ENCODE results near the gene GTPBP4. TPM values are rescaled to one million over a fixed set of nuclear protein-coding genes. Genes with fewer than 3 reads are reported as not detected.
A peak's percentile ranks its signal among the peaks of the same experiment; 100 is the strongest.

GTPBP4 gene
- total and polyA plus RNA-seq, 2 of the 13 experiments (the other 11 are each of a cell fraction or from before 2014, with no cell fraction given) = 24.1 to 85.5 TPM

GRCh38 chr10:964988-965417 lies 23.2 kb upstream of the GTPBP4 start (continued):
- TF ChIP-seq ZNF280B (CRISPR knock-in tag; IDR thresholded peaks at IDR 0.05; ENCODE audit: borderline replicate concordance) (no peak), MAF1 (CRISPR knock-in tag; IDR thresholded peaks at IDR 0.05; ENCODE audit: borderline replicate concordance) (no peak), ZBTB33 (CRISPR knock-in tag; IDR thresholded peaks at IDR 0.05) (0 out of 2 replicates have a peak, but pooled peaks have one; percentile 11), HNF4A (CRISPR knock-in tag; IDR thresholded peaks at IDR 0.05) (no peak), NFIB (CRISPR knock-in tag; IDR thresholded peaks at IDR 0.05; ENCODE audit: borderline replicate concordance) (no peak)

- no peaks in the 10 kb centered on the region for H3K79me2 ChIP-seq (ENCODE audit: insufficient read depth, low read length)
- no peaks in the 10 kb centered on the region for H3K9me3 ChIP-seq (ENCODE audit: low read length)
- no peaks in the 10 kb centered on the region for H4K20me1 ChIP-seq (ENCODE audit: insufficient read depth, low read length)
- peaks cover 68% of the 10 kb centered on the region for H3K4me1 ChIP-seq (ENCODE audit: insufficient read depth, low read length)
- H3K4me2 ChIP-seq (ENCODE audit: low read depth, low read length) = no peak overlapping the region
- POLR2A ChIA-PET = no interaction called here
- no peak for FAIRE-seq
- H2AFZ ChIP-seq (ENCODE audit: low read length) = no peak overlapping the region
- no peak for ATAC-seq
- in situ Hi-C loops (cut with HindIII; ENCODE audit: extremely low pct_ligation_motif_present, low pct_unique_long_range_greater_than_20kb) (no loop called here), intact Hi-C loops (cut with micrococcal nuclease; ENCODE audit: unreplicated experiment) (no loop called here)
- BruUV-seq (replicated peaks) = no TSS peak
- CTCF ChIA-PET (ENCODE audit: low intra/inter-chr PET ratio, low total read pairs) = no interaction called here
- no peak overlapping the region for H3K4me3 ChIP-seq (replicated peaks in 1 of 3; ENCODE audit: insufficient read depth in 1 of 3, low read depth in 2 of 3, low read length in 3 of 3)
- TF ChIP-seq ZNF891 (CRISPR knock-in tag; IDR thresholded peaks at IDR 0.05) (no peak), AGO1 (IDR thresholded peaks at IDR 0.05; ENCODE audit: low read depth, low read length, poor library complexity, severe bottlenecking) (no peak), SRSF4 (IDR thresholded peaks at IDR 0.05; ENCODE audit: low read depth, low read length, poor library complexity, severe bottlenecking) (no peak), KLF12 (CRISPR knock-in tag; IDR thresholded peaks at IDR 0.05; ENCODE audit: borderline replicate concordance) (no peak), AGO2 (optimal IDR thresholded peaks at IDR 0.05; ENCODE audit: low read depth, low read length) (no peak), IRF2 (CRISPR knock-in tag; IDR thresholded peaks at IDR 0.05) (no peak), HINFP (CRISPR knock-in tag; IDR thresholded peaks at IDR 0.05; ENCODE audit: low read depth) (no peak), ZNF232 (CRISPR knock-in tag; IDR thresholded peaks at IDR 0.05; ENCODE audit: borderline replicate concordance) (no peak)
- H3K9ac ChIP-seq (ENCODE audit: insufficient read depth, low read depth, low read length) = no peak overlapping the region
- no peaks in the 10 kb centered on the region for H3K36me3 ChIP-seq (replicated peaks in 1 of 2; ENCODE audit: control insufficient read depth in 1 of 2, insufficient read depth in 2 of 2, low read length in 2 of 2)
- DNase-seq (ENCODE audit: low spot score) = no peak
- no peak overlapping the region for H3K27ac ChIP-seq (ENCODE audit: extremely low read length, insufficient read depth, low read length)
- WGBS (ENCODE audit: low lambda C conversion rate) = 58% methylated on average over 15 of the region's 20 CpGs
- peaks cover 1 to 44% of the 10 kb centered on the region in 2 experiments; a peak in 4 of 5 replicates for H3K27me3 ChIP-seq (ENCODE audit: control insufficient read depth in 1 of 2, insufficient read depth in 2 of 2, low read length in 2 of 2)
Observed at GRCh38 chr10:966466-967235, 21.6 kb upstream of the GTPBP4 start.

Measured in HepG2 (cell line).